ENCODE measurements around the gene CLEC5A.
"Not testable (repeated sequence)": the region's sequence is repeated elsewhere in the genome, so short reads cannot be mapped to it uniquely, and the experiment has no call there.

Gene CLEC5A

GRCh38 chr7:141946796-141947195 lies at the start of gene CLEC5A:
TSS of gene CLEC5A (minus strand) at chr7:141946974. CDS start at chr7:141946292, 682 bp downstream.
- DNase-seq (ENCODE audit: low spot score) = no peak

GRCh38 chr7:141993354-141993753 lies 46.6 kb upstream of the CLEC5A start:
- no peak for DNase-seq (ENCODE audit: low spot score)

GRCh38 chr7:141992688-141993087 lies 45.9 kb upstream of the CLEC5A start:
- no peak for DNase-seq (ENCODE audit: low spot score)

- no peak for DNase-seq (ENCODE audit: low spot score)
These were observed 45.4 kb upstream of the CLEC5A start for GRCh38 chr7:141992156-141992555.

GRCh38 chr7:141991140-141991539 lies 44.4 kb upstream of the CLEC5A start:
- DNase-seq (ENCODE audit: low spot score) = no peak

- no peak for DNase-seq (ENCODE audit: low spot score)
These were observed 43.4 kb upstream of the CLEC5A start for GRCh38 chr7:141990011-141990725.

GRCh38 chr7:141987803-141988202 lies 41.0 kb upstream of the CLEC5A start:
- not testable (repeated sequence) for DNase-seq (ENCODE audit: low spot score)

GRCh38 chr7:141986923-141987322 lies 40.1 kb upstream of the CLEC5A start:
- DNase-seq (ENCODE audit: low spot score) = no peak

- not testable (repeated sequence) for DNase-seq (ENCODE audit: low spot score)
These were observed 39.2 kb upstream of the CLEC5A start for GRCh38 chr7:141985926-141986325.

- no peak for DNase-seq (ENCODE audit: low spot score)
These were observed 32.8 kb upstream of the CLEC5A start for GRCh38 chr7:141979568-141979967.

GRCh38 chr7:141978351-141978750 lies 31.6 kb upstream of the CLEC5A start:
- no peak for DNase-seq (ENCODE audit: low spot score)

GRCh38 chr7:141976524-141977245 lies 29.9 kb upstream of the CLEC5A start:
- no peak for DNase-seq (ENCODE audit: low spot score)

- DNase-seq (ENCODE audit: low spot score) = peak; percentile 83
These were observed 29.2 kb upstream of the CLEC5A start for GRCh38 chr7:141975806-141976523.

- DNase-seq (ENCODE audit: low spot score) = peak; percentile 32
These were observed 28.1 kb upstream of the CLEC5A start for GRCh38 chr7:141974831-141975230.

GRCh38 chr7:141973673-141974072 lies 26.9 kb upstream of the CLEC5A start, which contains the start of gene TAS2R38:
TSS of gene TAS2R38 (minus strand) at chr7:141973773. CDS start at chr7:141973689, 84 bp downstream.
- no peak for DNase-seq (ENCODE audit: low spot score)

GRCh38 chr7:141960687-141961422 lies 14.1 kb upstream of the CLEC5A start:
- no peak for DNase-seq (ENCODE audit: low spot score)

GRCh38 chr7:141956084-141956483 lies 9.3 kb upstream of the CLEC5A start:
- peak; percentile 21 for DNase-seq (ENCODE audit: low spot score)

GRCh38 chr7:141954334-141954733 lies 7.6 kb upstream of the CLEC5A start:
- no peak for DNase-seq (ENCODE audit: low spot score)

GRCh38 chr7:141952461-141952860 lies 5.7 kb upstream of the CLEC5A start:
- no peak for DNase-seq (ENCODE audit: low spot score)

- DNase-seq (ENCODE audit: low spot score) = no peak
These were observed 4.0 kb upstream of the CLEC5A start for GRCh38 chr7:141950806-141951205.

GRCh38 chr7:141949911-141950310 lies 3.1 kb upstream of the CLEC5A start:
- no peak for DNase-seq (ENCODE audit: low spot score)

GRCh38 chr7:141949451-141949850 lies 2.7 kb upstream of the CLEC5A start:
- no peak for DNase-seq (ENCODE audit: low spot score)
